HG02642 (cell line): Measurements from ENCODE around the gene HOXA13.
A peak's percentile ranks its signal among the peaks of the same experiment; 100 is the strongest.

Experiments used
- ATAC-seq: cut with Tn5 transposase; IDR thresholded peaks from one replicate; pipeline ENCODE4 v1.9.1; 2021; ENCODE audit warnings: mild to moderate bottlenecking; ENCODE audit not compliant: unreplicated experiment, poor library complexity

The HOXA13 gene

GRCh38 chr7:27150568-27151340 lies 49.1 kb downstream of the HOXA13 start:
- peak; percentile 73 for ATAC-seq

- ATAC-seq, result no peak
Observed at GRCh38 chr7:27149842-27150567, 49.9 kb downstream of the HOXA13 start.

- no peak for ATAC-seq
Observed at GRCh38 chr7:27148756-27149641, 50.9 kb downstream of the HOXA13 start.

- no peak for ATAC-seq
Observed at GRCh38 chr7:27148031-27148755, 51.7 kb downstream of the HOXA13 start.

- ATAC-seq, result no peak
Observed at GRCh38 chr7:27147199-27148030, 52.5 kb downstream of the HOXA13 start, which contains the start of gene HOXA6. Gene HOXA6 (minus strand): TSS chr7:27147774. CDS start chr7:27147749, 25 bp downstream.

GRCh38 chr7:27146491-27147198 lies 53.2 kb downstream of the HOXA13 start:
- no peak for ATAC-seq

- no peak for ATAC-seq
Observed at GRCh38 chr7:27145914-27146412, 53.9 kb downstream of the HOXA13 start.

- ATAC-seq, result no peak
Observed at GRCh38 chr7:27145165-27145913, 54.6 kb downstream of the HOXA13 start.

GRCh38 chr7:27144781-27145164 lies 55.1 kb downstream of the HOXA13 start:
- no peak for ATAC-seq
